Panc1 (cell line): ENCODE data around the gene TLCD2. TPM values are rescaled to one million over a fixed set of nuclear protein-coding genes. Genes with fewer than 3 reads are reported as not detected.

Experiments used
- total RNA-seq: library from RNA; stranded (reverse); gene quantifications from one replicate; pipeline ENCODE4 v1.2.1, GENCODE V29; 2021; ENCODE audit not compliant: unreplicated experiment

TLCD2 gene
- total RNA-seq, 1 experiment from 2014 or later = 7.0 TPM

Other genes with a start within 250 kb of the TLCD2 start
- 251 TPM for gene MYO1C, start 217.7 kb downstream of the TLCD2 start, total RNA-seq
- gene INPP5K, start 193.8 kb downstream of the TLCD2 start, total RNA-seq = 21.3 TPM
- 64.5 TPM for gene PITPNA, start 147.6 kb downstream of the TLCD2 start, total RNA-seq
- gene SLC43A2, start 81.5 kb downstream of the TLCD2 start, total RNA-seq = 23.3 TPM
- gene SCARF1, start 64.6 kb downstream of the TLCD2 start, total RNA-seq = 6.6 TPM
- gene RILP, start 60.5 kb downstream of the TLCD2 start, total RNA-seq = 20.8 TPM
- gene PRPF8, start 25.5 kb downstream of the TLCD2 start, total RNA-seq = 296 TPM
- 29.5 TPM for gene WDR81, start 14.3 kb upstream of the TLCD2 start, total RNA-seq
- gene SERPINF2, start 32.5 kb upstream of the TLCD2 start, total RNA-seq = 0.77 TPM
- 4.6 TPM for gene SERPINF1, start 51.7 kb upstream of the TLCD2 start, total RNA-seq
- 17.1 TPM for gene SMYD4, start 119.5 kb upstream of the TLCD2 start, total RNA-seq
- 150 TPM for gene RPA1, start 119.6 kb upstream of the TLCD2 start, total RNA-seq